ENCODE data around the gene SPON2.

DNA sequence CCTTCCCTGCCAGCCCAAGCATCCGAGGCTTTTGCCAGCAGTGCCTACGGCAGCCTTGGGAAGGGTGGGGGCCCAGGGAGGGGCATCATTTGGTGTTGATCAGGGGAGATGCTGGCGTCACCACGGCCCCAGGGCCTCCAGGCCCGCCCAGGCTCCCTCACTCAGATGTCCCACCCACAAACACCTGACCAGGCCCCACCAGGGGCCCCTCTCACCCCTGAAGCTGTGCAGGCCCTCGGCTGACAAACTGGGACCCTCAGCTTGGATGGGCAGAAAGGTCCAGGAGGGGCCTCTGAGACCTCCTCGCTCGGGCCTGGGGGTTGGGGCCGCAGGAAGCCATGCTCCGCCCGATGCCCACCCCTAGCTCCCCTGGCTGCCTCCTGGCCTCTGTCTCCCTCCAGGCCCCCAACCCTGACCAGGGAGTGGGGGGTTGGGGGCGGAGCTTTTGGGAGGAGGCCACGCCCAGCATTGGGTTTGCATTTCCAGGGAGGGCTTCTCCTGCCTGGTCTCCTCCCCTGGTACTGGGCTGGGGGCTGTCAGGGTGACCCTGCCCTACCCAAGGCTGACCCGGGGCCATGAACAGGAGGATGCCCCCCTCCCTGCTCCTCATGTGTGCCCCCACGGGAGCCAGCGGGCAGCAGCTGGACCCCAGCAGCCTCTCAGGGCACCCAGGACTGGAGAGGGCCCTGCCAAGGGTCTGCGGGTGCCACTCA, 33.4 kb upstream of the SPON2 start:
- TF ChIP-seq, protein P1, sequence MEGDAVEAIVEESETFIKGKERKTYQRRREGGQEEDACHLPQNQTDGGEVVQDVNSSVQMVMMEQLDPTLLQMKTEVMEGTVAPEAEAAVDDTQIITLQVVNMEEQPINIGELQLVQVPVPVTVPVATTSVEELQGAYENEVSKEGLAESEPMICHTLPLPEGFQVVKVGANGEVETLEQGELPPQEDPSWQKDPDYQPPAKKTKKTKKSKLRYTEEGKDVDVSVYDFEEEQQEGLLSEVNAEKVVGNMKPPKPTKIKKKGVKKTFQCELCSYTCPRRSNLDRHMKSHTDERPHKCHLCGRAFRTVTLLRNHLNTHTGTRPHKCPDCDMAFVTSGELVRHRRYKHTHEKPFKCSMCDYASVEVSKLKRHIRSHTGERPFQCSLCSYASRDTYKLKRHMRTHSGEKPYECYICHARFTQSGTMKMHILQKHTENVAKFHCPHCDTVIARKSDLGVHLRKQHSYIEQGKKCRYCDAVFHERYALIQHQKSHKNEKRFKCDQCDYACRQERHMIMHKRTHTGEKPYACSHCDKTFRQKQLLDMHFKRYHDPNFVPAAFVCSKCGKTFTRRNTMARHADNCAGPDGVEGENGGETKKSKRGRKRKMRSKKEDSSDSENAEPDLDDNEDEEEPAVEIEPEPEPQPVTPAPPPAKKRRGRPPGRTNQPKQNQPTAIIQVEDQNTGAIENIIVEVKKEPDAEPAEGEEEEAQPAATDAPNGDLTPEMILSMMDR (IDR thresholded peaks at IDR 0.05), result no peak
- TF ChIP-seq ELF4 (CRISPR knock-in tag; IDR thresholded peaks at IDR 0.05; ENCODE audit: low read depth), result no peak
- TF ChIP-seq, protein P2, sequence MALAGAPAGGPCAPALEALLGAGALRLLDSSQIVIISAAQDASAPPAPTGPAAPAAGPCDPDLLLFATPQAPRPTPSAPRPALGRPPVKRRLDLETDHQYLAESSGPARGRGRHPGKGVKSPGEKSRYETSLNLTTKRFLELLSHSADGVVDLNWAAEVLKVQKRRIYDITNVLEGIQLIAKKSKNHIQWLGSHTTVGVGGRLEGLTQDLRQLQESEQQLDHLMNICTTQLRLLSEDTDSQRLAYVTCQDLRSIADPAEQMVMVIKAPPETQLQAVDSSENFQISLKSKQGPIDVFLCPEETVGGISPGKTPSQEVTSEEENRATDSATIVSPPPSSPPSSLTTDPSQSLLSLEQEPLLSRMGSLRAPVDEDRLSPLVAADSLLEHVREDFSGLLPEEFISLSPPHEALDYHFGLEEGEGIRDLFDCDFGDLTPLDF (CRISPR knock-in tag; IDR thresholded peaks at IDR 0.05), result no peak
- TF ChIP-seq, protein P3, sequence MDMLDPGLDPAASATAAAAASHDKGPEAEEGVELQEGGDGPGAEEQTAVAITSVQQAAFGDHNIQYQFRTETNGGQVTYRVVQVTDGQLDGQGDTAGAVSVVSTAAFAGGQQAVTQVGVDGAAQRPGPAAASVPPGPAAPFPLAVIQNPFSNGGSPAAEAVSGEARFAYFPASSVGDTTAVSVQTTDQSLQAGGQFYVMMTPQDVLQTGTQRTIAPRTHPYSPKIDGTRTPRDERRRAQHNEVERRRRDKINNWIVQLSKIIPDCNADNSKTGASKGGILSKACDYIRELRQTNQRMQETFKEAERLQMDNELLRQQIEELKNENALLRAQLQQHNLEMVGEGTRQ (CRISPR knock-in tag; IDR thresholded peaks at IDR 0.05), result no peak
- TF ChIP-seq RELA (CRISPR knock-in tag; IDR thresholded peaks at IDR 0.05; ENCODE audit: borderline replicate concordance), result no peak
- TF ChIP-seq, protein P4, sequence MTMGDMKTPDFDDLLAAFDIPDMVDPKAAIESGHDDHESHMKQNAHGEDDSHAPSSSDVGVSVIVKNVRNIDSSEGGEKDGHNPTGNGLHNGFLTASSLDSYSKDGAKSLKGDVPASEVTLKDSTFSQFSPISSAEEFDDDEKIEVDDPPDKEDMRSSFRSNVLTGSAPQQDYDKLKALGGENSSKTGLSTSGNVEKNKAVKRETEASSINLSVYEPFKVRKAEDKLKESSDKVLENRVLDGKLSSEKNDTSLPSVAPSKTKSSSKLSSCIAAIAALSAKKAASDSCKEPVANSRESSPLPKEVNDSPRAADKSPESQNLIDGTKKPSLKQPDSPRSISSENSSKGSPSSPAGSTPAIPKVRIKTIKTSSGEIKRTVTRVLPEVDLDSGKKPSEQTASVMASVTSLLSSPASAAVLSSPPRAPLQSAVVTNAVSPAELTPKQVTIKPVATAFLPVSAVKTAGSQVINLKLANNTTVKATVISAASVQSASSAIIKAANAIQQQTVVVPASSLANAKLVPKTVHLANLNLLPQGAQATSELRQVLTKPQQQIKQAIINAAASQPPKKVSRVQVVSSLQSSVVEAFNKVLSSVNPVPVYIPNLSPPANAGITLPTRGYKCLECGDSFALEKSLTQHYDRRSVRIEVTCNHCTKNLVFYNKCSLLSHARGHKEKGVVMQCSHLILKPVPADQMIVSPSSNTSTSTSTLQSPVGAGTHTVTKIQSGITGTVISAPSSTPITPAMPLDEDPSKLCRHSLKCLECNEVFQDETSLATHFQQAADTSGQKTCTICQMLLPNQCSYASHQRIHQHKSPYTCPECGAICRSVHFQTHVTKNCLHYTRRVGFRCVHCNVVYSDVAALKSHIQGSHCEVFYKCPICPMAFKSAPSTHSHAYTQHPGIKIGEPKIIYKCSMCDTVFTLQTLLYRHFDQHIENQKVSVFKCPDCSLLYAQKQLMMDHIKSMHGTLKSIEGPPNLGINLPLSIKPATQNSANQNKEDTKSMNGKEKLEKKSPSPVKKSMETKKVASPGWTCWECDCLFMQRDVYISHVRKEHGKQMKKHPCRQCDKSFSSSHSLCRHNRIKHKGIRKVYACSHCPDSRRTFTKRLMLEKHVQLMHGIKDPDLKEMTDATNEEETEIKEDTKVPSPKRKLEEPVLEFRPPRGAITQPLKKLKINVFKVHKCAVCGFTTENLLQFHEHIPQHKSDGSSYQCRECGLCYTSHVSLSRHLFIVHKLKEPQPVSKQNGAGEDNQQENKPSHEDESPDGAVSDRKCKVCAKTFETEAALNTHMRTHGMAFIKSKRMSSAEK (CRISPR knock-in tag; IDR thresholded peaks at IDR 0.05; ENCODE audit: borderline replicate concordance), result no peak
- no peak for TF ChIP-seq NFYB (CRISPR knock-in tag; conservative IDR thresholded peaks at IDR 0.05; ENCODE audit: low read depth)
- TF ChIP-seq TCF7 (CRISPR knock-in tag; IDR thresholded peaks at IDR 0.05; ENCODE audit: low read depth), result no peak
- no peak for TF ChIP-seq CBFB (CRISPR knock-in tag; IDR thresholded peaks at IDR 0.05; ENCODE audit: low read depth)
- TF ChIP-seq, protein P5, sequence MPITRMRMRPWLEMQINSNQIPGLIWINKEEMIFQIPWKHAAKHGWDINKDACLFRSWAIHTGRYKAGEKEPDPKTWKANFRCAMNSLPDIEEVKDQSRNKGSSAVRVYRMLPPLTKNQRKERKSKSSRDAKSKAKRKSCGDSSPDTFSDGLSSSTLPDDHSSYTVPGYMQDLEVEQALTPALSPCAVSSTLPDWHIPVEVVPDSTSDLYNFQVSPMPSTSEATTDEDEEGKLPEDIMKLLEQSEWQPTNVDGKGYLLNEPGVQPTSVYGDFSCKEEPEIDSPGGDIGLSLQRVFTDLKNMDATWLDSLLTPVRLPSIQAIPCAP (CRISPR knock-in tag; IDR thresholded peaks at IDR 0.05), result no peak
